Measurements from ENCODE around the gene HS6ST2.

GRCh38 chrX:132924426-132924825 is 34.0 kb downstream of the HS6ST2 start:
- no peak for TF ChIP-seq CTCF (IDR thresholded peaks at IDR 0.05; ENCODE audit: low read length)
- TF ChIP-seq EZH2 (IDR thresholded peaks at IDR 0.05; ENCODE audit: borderline replicate concordance, low read length) = no peak
